ENCODE results near the gene GRK1. TPM values are rescaled to one million over a fixed set of nuclear protein-coding genes. Genes with fewer than 3 reads are reported as not detected.
A peak's percentile ranks its signal among the peaks of the same experiment; 100 is the strongest.

GRK1 gene
- total RNA-seq, 1 donor from 2014 or later, result not detected

DNA sequence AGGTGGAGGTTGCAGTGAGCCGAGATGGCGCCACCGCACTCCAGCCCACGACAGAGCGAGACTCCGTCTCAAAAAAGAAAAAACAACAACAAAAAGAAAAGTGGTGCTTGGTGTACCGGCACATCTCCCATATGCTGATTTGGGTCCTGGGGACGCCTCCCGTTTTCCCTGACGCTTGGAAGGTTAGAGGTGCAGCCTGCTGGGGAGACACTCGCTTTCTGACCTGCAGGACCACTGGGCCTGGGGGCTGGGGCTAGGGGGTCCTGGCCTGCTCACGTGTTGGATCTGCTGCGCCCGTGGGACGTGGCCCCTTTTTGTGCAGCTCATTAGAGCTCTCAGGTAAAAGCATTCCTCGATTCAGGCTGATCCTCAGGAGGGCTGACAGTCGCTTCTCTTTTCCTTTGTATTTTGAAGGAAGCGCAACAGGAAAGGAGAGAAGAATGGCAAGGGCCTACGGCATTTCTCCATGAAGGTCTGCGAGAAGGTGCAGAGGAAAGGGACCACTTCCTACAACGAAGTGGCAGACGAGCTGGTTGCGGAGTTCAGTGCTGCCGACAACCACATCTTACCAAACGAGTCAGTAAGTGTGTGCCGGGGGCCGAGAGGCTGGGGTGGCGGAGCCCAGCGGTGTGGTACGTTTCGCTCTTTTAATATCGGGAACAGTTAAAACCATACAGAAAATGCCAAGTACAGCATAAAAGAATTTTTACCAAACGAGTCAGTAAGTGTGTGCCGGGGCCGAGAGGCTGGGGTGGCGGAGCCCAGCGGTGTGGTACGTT, 34.1 kb upstream of the GRK1 start:
- DNase-seq, result no peak

DNA sequence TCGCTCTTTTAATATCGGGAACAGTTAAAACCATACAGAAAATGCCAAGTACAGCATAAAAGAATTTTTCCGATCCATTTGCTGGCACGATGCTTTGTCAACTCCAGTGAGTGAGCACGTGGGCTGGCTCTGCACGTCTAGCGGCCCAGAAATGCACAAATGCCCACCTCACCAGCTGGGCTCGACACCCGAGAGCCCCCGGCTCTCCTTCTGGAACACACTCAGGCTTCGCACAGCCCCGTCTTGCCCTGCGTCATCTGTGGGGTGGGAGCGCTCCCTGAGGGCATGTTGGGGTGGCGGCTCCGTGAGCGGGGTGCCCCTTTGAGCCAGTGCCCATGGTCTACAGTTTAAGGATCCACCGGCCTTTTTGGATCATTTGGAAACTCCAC, 33.5 kb upstream of the GRK1 start:
- DNase-seq, result no peak

DNA sequence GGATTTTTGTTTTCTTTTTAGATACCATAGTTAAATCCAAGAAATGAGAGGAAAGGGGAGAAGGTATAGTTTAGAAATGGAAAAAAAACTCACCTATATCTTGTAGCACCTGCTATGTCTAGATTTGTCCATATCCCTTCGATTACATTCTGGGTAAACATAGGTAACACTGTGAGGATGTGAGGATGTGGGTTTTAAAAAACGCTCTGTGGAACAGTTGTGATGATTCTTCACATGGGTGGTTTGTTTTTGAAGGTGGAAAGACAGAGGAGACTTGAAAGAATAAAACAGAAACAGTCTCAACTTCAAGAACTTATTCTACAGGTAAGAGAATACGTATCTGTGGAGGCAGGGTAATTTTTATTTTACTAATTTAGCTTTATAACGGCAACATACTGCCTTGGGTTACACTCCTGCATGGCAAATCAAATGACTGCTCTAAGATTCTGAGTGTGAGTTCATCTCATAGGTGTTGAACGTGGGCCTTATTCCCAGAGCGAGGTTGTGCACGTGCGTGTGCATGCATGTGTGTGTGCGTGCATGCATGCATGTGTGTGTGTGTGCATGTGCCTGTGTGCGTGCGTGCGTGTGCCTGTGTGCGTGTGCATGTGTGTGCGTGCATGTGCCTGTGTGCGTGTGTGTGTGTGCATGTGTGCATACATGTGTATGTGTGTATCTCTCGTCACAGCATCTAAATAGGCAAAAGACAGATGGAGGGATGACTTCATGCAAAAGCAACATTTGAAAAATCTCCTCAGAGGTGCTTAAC, 32.6 kb upstream of the GRK1 start:
- no peak for DNase-seq

DNA sequence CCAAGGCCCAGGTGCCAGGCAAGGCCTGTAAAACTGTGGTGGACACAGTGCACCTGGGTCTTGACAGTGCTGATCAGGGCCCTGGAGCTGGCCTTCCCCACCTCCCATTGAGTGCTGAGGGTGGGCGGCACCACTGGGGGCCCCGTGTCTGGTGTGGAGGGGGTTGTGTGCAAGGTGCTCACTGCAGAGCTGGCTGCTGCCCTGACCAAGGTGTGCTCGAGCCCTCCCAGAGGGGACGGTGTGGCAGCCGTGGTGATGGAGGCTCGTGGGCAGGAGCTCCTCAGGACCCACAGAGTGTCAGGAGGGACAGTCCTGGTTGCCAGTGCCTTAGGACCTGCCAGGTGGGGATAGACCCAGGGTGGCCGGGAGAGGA, 32.0 kb upstream of the GRK1 start:
- DNase-seq, result no peak

GRCh38 chr13:113635709-113636108, 31.3 kb upstream of the GRK1 start:
- no peak for DNase-seq

GRCh38 chr13:113636266-113636963, 30.6 kb upstream of the GRK1 start:
- no peak for DNase-seq

DNA sequence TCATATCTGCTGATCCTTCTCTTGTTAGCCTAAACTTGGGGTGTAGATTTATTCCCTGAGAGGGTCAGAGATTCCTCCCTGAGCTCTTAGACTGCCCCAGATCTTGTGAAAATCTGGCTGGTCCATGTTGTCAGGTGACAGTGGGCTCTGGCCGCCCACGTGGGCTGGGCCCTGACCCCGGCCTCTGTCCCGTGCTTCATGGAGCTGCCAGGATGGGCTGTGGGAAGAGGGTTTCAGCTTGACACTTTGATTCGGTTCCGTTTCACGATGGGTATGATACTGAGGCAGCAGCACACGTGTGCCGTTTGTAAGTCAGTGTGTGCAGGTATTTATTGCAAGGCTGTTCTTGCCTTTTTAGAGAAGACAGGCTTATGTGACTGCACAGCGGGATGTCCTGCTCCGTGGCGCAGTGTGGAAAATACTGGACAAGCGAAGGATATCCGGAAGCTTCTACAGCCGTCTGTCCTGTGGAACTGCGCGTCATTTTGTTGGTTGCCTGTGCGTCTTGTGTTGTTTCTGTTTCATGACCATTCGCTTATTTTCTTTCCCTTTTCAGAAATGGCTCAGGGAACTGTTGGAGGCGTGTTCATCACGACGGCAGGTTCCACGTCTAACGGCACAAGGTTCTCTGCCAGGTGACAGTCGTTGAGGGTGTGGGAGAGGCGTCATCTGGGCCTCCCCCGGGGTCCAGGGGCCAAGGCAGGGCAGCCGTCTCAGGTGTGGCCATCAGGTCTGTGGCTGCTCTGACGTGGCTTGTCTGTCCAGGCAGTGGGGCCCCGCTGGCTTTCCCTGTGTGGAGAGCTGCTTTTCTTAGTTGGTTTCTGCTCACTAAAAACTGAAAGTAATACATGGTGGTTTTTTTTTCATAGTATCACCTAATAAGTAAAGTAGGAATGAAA, 29.5 kb upstream of the GRK1 start:
- no peak for DNase-seq

DNA sequence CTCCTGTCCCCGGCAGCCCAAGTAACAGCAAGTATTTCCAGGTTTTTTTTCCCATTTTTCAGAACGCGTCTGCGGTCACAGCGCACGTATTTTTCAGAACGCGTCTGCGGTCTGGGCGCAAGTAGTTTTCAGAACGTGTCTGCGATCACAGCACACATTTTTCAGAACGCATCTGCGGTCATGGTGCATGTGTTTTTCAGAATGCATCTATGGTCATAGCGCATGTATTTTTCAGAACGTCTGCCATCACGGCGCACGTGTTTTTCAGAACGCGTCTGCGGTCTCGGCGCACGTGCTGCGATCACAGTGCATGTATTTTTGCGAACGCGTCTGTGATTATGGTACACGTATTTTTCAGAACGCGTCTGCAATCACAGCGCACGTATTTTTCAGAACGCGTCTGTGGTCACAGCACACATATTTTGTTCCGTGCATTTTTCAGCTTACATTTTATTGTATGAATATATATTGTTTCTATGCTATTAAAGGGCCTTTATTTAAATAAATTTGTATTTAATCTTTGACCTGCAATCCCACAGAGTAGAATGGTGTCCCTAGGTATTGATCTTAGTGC, 28.8 kb upstream of the GRK1 start:
- no peak for DNase-seq

DNA sequence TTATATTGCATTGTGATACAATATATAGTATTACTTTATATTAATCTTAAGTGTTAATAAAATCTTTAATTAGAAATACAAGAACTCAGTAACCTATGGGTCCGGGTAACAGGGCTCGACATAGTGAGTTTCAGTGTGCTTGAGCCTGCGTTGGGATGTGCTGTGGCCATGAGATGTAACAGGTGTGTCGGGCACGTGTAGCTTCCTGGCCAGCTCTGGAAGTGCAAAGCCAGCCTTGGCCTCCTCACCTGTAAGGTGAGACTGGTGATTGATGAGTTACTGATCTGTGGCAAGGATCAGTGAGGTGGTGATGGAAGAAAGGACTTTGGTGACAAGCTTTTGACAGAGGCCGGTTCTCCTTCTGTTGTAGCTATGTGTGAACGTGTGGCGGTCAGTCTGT, 28.2 kb upstream of the GRK1 start:
- DNase-seq, result no peak

GRCh38 chr13:113639616-113640262, 27.3 kb upstream of the GRK1 start:
- no peak for DNase-seq

DNA sequence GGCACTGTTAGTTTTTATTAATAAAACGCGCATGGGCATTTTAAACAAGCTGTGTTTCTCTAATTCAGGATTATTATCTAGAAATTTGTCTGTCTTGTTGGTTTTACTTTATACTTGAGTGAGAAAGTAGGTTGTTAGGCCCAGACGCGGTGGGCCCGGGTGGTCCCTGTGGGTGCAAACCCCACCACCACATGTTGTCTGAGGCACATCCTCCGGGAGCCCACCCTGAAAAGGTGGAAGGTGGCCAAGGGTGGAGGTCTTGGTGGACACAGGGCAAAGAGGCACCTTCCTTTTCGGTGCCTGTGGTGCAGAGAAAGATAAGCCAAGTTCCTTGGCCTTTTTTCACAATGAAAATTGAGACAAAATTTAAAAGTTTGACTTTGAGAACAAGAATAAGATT, 25.6 kb upstream of the GRK1 start:
- DNase-seq, result no peak

- DNase-seq, result no peak
Measured at GRCh38 chr13:113642563-113642962, 24.5 kb upstream of the GRK1 start.

GRCh38 chr13:113643593-113643992, 23.4 kb upstream of the GRK1 start:
- no peak for DNase-seq

DNA sequence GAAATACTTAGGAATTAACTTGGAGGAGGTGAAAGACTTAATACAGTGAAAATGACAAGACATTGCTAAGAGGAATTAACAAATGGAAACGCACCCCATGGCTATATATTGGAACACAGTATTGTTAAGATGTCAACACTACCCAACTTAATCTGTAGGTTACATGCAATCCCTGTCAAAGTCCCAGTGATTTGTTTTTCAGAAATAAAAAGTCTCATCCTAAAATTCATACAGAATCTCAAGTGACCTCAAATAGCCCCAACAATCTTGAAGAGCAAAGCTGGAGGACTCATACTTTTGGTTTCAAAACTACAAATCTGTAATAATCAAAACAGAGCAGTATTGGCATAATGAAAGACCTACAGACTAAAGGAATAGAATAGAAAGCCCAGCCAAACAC, 22.2 kb upstream of the GRK1 start:
- no peak for DNase-seq

GRCh38 chr13:113645329-113645728, 21.7 kb upstream of the GRK1 start:
- no peak for DNase-seq

- DNase-seq, result peak; percentile 29
Measured at GRCh38 chr13:113646376-113646775, 20.6 kb upstream of the GRK1 start.

- no peak for DNase-seq
Measured at GRCh38 chr13:113646921-113647340, 20.1 kb upstream of the GRK1 start.

GRCh38 chr13:113647351-113648215, 19.4 kb upstream of the GRK1 start:
- DNase-seq, result peak; percentile 63

DNA sequence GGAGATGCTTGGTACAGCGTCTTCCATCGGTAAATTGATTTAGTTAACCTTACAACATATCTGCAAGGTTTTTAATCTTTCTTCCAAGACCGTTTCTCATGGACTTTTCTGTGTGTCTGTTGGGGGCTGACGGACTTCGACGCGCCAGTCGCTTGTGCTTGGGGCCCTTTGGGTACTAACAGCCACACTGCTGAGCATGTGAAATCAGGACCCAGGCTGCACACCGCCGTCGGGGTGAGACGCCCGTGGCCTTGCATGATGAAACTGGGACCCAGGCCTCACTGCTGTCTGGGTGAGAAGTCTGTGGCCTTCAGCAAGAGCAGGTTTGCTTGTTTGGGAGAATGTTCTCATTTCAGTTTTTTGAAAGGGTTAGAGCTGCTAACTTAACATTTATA, 18.8 kb upstream of the GRK1 start:
- no peak for DNase-seq

DNA sequence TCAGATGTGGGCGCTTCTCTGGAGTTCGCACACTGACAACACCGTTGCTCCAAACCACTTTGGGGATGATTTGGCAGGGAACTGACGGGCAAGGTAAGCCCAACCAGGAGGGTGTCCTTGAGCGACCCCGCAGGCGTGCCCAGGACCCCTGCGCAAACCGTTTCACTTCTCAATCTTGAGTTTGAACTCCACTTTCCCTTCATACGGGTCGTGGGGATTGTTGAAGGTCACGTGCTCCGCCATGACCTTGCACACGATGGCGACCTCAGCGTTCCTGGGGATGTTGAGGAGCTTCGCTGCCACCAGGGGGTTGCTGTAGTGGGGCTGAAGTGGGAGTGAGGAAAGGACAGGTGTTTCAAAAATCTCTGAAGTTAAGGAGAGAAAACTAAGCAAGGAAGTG, 17.8 kb upstream of the GRK1 start:
- no peak for DNase-seq

- DNase-seq, result no peak
Measured at GRCh38 chr13:113650275-113650674, 16.7 kb upstream of the GRK1 start.
